Fibroblast of lung (primary cell): Measurements from ENCODE around the gene MDK. TPM values are rescaled to one million over a fixed set of nuclear protein-coding genes. Genes with fewer than 3 reads are reported as not detected.

Source experiments
- DNase-seq, 2 donors: peaks; one replicate each; pipeline versions ENCODE4 v3.0.0 to v3.0.0-alpha.2; 2010; ENCODE audit warnings: low read depth in 2 of 2
- H2AFZ ChIP-seq: 2 replicates; pipeline ENCODE4 v1.5.1; 2012; ENCODE audit warnings: low read length, control low read depth, inconsistent platforms
- H3K27ac ChIP-seq: 2 replicates; pipeline ENCODE4 v1.5.1; 2011; ENCODE audit warnings: low read length, control low read depth; ENCODE audit not compliant: insufficient read depth
- H3K27me3 ChIP-seq: 2 replicates; pipeline ENCODE4 v1.5.1; 2011; ENCODE audit warnings: mild to moderate bottlenecking, low read length; ENCODE audit not compliant: control insufficient read depth, insufficient read depth
- H3K36me3 ChIP-seq: 2 replicates; pipeline ENCODE4 v1.5.1; 2011; ENCODE audit warnings: low read length; ENCODE audit not compliant: control insufficient read depth, insufficient read depth
- H3K4me1 ChIP-seq: 2 replicates; pipeline ENCODE4 v1.5.1; 2011; ENCODE audit warnings: low read length; ENCODE audit not compliant: control insufficient read depth, insufficient read depth; ENCODE audit errors: extremely low read depth
- H3K4me2 ChIP-seq: 2 replicates; pipeline ENCODE4 v1.5.1; 2011; ENCODE audit warnings: low read length, control low read depth; ENCODE audit not compliant: insufficient read depth; ENCODE audit errors: extremely low read depth
- H3K4me3 ChIP-seq, 4 experiments: fragments of 200-600 bp in 1 of 4; sonication (generic) in 1 of 4; replicated peaks in 1 of 4; 2 replicates each; pipeline ENCODE4 v1.5.1; 2011 to 2016; ENCODE audit warnings: low read length in 4 of 4, low read depth in 3 of 4, mild to moderate bottlenecking in 3 of 4, control low read depth in 2 of 4, inconsistent platforms in 1 of 4, mixed read lengths in 1 of 4; ENCODE audit not compliant: insufficient read depth in 1 of 4; ENCODE audit errors: control extremely low read depth in 1 of 4
- H3K79me2 ChIP-seq: 2 replicates; pipeline ENCODE4 v1.5.1; 2012; ENCODE audit warnings: mild to moderate bottlenecking, low read length, inconsistent platforms; ENCODE audit not compliant: control insufficient read depth, insufficient read depth
- H3K9ac ChIP-seq: 2 replicates; pipeline ENCODE4 v1.5.1; 2011; ENCODE audit warnings: mild to moderate bottlenecking, low read length, control low read depth; ENCODE audit not compliant: insufficient read depth
- H3K9me3 ChIP-seq: 2 replicates; pipeline ENCODE4 v1.5.1; 2012; ENCODE audit warnings: low read depth, low read length; ENCODE audit not compliant: control insufficient read depth, insufficient read depth
- H4K20me1 ChIP-seq: 2 replicates; pipeline ENCODE4 v1.5.1; 2011; ENCODE audit warnings: low read length; ENCODE audit not compliant: control insufficient read depth, insufficient read depth; ENCODE audit errors: extremely low read depth
- EZH2 ChIP-seq: IDR thresholded peaks from 2 replicates; pipeline ENCODE4 v1.5.1; 2012; ENCODE audit warnings: low read length, control low read depth, mild to moderate bottlenecking; ENCODE audit errors: missing control alignments
- polyA plus RNA-seq, 2 donors: library from polyadenylated mRNA; depleted of rRNA in 1 of 2; stranded (reverse) in 1 of 2; unstranded in 1 of 2; fragments of >200 nt; gene quantifications; 2 replicates each; pipeline ENCODE4 v1.2.1, GENCODE V29; 2011 to 2012; ENCODE audit warnings: missing spikeins in 1 of 2
- total RNA-seq: library from RNA; depleted of rRNA; stranded (reverse); fragments of >200 nt; gene quantifications from 2 replicates; pipeline ENCODE4 v1.2.1, GENCODE V29; 2014
- TF ChIP-seq, protein P1 (sequence below), 2 donors: IDR thresholded peaks in 1 of 2; conservative IDR thresholded peaks in 1 of 2; 1 replicate in 1 of 2; 2 replicates in 1 of 2; pipeline ENCODE4 v1.5.1; 2011 to 2012; ENCODE audit warnings: low read length in 2 of 2, control low read depth in 1 of 2, inconsistent platforms in 1 of 2, low read depth in 1 of 2, mild to moderate bottlenecking in 1 of 2

The MDK gene
- total and polyA plus RNA-seq, 2 donors (not counting 1 experiment from before 2014, with no cell fraction given), result 44.6 to 131 TPM

DNA sequence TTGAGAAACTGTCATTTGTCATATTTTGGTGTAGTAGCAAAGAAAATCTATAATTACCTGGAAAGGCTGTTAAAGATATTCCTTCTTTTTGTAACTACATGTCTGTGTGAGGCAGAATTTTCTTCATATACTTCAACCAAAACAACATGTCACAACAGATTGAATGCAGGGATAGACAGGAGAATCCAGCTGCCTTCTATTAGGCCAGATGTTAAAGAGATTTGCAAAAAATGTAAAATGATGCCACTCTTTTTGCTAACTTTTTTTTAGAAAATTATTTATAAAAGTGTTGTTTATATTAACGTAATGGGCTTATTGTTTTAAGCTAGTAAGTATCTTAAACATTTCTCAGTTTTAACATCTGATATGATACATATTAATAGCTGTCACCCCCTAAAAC, 21.5 kb upstream of the MDK start:
- Histone ChIP-seq H3K4me3 (no peak overlapping the region), H4K20me1 (no peaks in the 10 kb centered on the region), H2AFZ (no peak overlapping the region), H3K9me3 (no peaks in the 10 kb centered on the region), H3K27me3 (no peaks in the 10 kb centered on the region), H3K4me2 (peak overlapping the region; percentile 3), H3K79me2 (peaks cover 19% of the 10 kb centered on the region), H3K4me1 (peaks cover 23% of the 10 kb centered on the region), H3K36me3 (no peaks in the 10 kb centered on the region), H3K9ac (no peak overlapping the region), H3K27ac (no peak overlapping the region)
- DNase-seq, result peak in 1 of 2 donors; percentile 50
- no peak for TF ChIP-seq EZH2
- TF ChIP-seq, protein P1, sequence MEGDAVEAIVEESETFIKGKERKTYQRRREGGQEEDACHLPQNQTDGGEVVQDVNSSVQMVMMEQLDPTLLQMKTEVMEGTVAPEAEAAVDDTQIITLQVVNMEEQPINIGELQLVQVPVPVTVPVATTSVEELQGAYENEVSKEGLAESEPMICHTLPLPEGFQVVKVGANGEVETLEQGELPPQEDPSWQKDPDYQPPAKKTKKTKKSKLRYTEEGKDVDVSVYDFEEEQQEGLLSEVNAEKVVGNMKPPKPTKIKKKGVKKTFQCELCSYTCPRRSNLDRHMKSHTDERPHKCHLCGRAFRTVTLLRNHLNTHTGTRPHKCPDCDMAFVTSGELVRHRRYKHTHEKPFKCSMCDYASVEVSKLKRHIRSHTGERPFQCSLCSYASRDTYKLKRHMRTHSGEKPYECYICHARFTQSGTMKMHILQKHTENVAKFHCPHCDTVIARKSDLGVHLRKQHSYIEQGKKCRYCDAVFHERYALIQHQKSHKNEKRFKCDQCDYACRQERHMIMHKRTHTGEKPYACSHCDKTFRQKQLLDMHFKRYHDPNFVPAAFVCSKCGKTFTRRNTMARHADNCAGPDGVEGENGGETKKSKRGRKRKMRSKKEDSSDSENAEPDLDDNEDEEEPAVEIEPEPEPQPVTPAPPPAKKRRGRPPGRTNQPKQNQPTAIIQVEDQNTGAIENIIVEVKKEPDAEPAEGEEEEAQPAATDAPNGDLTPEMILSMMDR (conservative IDR thresholded peaks at IDR 0.05 in 1 of 2, IDR thresholded peaks at IDR 0.05 in 1 of 2; ENCODE audit: low read depth in 1 of 2, low read length in 2 of 2), result no peak

DNA sequence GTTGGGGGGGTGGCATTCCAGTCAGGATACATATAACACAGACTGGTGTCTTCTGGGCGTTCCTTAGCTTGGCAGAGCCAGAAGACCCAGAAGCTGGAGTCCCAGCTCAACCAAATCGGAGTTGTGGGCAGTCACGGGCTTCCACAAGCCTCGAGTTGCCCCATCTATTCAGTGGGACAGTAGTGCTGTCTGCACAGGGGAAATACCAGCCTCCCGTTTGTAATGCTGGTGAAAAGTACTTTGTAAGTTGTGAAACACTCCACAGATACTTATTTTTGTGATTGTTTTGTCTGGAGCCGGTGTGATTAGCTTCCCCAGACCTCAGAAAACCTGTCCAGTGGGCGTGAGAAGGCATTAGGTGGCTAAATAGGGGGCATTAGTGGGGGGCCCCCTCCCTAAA, 20.6 kb upstream of the MDK start:
- Histone ChIP-seq H3K9ac (no peak overlapping the region), H3K4me2 (peak overlapping the region; percentile 34), H3K4me1 (peaks cover 23% of the 10 kb centered on the region), H3K36me3 (no peaks in the 10 kb centered on the region), H3K9me3 (no peaks in the 10 kb centered on the region), H3K27me3 (no peaks in the 10 kb centered on the region), H4K20me1 (no peaks in the 10 kb centered on the region), H3K79me2 (peaks cover 19% of the 10 kb centered on the region), H3K4me3 (peak overlapping the region in 1 of 4 experiments; percentile 42), H2AFZ (no peak overlapping the region), H3K27ac (peak overlapping the region; percentile 36)
- TF ChIP-seq EZH2, result no peak
- TF ChIP-seq, protein P1 (conservative IDR thresholded peaks at IDR 0.05 in 1 of 2, IDR thresholded peaks at IDR 0.05 in 1 of 2; ENCODE audit: low read depth in 1 of 2, low read length in 2 of 2), result no peak
- DNase-seq, result no peak

DNA sequence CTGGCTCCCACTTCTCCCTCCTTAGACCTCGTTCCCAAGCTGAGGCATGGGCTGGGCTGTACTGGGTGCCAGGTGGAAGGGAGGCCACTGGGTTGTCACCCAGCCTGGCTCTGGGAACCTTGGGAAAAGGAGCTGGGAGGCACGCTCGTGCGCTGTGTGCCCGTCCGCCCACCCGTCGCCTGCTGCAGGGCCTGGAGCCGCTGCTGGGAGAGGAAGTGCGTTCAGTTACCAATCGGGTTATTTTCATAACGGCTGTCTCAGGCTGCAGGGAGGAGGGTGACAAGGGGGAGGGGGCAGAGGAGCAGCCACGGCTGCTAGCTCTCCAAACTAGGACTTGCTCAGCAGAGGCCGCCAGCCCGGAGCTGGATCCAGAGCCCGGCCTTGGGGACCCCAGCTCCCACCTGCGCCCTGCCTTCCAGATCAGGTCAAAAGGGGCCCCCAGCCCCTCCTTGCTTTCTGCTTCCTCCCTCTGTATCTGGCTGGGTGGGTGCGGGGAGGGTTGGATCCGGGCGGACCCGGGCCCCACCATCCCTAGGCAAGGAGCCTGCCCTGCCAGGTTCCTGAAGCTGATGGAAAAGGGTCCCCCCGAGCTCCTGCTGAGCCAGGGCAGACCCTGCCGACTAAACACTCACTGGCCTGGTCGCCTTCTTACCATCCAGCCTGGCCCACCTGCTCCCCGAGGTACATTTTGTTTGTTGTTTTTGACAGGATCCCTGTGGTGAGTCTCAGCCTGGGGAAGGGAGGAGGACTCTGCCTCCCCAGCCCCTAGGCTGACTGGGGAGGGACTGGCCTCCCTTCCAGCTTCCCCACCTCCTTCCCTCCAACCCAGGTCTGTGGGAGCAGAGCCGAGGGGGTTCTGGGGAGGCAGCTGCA, 19.9 kb upstream of the MDK start:
- no peaks in the 10 kb centered on the region for H3K9me3 ChIP-seq
- DNase-seq, result peak; percentile 37 to 56
- no peak overlapping the region for H2AFZ ChIP-seq
- H3K4me2 ChIP-seq, result peak overlapping the region; percentile 34
- no peaks in the 10 kb centered on the region for H4K20me1 ChIP-seq
- H3K4me3 ChIP-seq, result peak overlapping the region in 2 of 4 experiments; percentile 1 to 42
- H3K27me3 ChIP-seq, result no peaks in the 10 kb centered on the region
- TF ChIP-seq, protein P1 (conservative IDR thresholded peaks at IDR 0.05 in 1 of 2, IDR thresholded peaks at IDR 0.05 in 1 of 2; ENCODE audit: low read depth in 1 of 2, low read length in 2 of 2), result no peak
- TF ChIP-seq EZH2, result no peak
- peaks cover 17% of the 10 kb centered on the region for H3K79me2 ChIP-seq
- H3K36me3 ChIP-seq, result no peaks in the 10 kb centered on the region
- H3K27ac ChIP-seq, result peak overlapping the region; percentile 36
- peaks cover 23% of the 10 kb centered on the region for H3K4me1 ChIP-seq
- H3K9ac ChIP-seq, result peak overlapping the region; percentile 46
